GM11168 (cell line): ENCODE measurements around the gene SLC2A4RG.

Experiments used
- in situ Hi-C: fragments of 300-500 bp; cut with MboI; formaldehyde crosslinking; loops from one replicate; pipeline ENCODE4 v1.12.0; 2022; ENCODE audit warnings: low sequenced_read_pairs; ENCODE audit not compliant: unreplicated experiment

Gene SLC2A4RG, protein sequence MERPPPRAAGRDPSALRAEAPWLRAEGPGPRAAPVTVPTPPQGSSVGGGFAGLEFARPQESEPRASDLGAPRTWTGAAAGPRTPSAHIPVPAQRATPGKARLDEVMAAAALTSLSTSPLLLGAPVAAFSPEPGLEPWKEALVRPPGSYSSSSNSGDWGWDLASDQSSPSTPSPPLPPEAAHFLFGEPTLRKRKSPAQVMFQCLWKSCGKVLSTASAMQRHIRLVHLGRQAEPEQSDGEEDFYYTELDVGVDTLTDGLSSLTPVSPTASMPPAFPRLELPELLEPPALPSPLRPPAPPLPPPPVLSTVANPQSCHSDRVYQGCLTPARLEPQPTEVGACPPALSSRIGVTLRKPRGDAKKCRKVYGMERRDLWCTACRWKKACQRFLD

DNA sequence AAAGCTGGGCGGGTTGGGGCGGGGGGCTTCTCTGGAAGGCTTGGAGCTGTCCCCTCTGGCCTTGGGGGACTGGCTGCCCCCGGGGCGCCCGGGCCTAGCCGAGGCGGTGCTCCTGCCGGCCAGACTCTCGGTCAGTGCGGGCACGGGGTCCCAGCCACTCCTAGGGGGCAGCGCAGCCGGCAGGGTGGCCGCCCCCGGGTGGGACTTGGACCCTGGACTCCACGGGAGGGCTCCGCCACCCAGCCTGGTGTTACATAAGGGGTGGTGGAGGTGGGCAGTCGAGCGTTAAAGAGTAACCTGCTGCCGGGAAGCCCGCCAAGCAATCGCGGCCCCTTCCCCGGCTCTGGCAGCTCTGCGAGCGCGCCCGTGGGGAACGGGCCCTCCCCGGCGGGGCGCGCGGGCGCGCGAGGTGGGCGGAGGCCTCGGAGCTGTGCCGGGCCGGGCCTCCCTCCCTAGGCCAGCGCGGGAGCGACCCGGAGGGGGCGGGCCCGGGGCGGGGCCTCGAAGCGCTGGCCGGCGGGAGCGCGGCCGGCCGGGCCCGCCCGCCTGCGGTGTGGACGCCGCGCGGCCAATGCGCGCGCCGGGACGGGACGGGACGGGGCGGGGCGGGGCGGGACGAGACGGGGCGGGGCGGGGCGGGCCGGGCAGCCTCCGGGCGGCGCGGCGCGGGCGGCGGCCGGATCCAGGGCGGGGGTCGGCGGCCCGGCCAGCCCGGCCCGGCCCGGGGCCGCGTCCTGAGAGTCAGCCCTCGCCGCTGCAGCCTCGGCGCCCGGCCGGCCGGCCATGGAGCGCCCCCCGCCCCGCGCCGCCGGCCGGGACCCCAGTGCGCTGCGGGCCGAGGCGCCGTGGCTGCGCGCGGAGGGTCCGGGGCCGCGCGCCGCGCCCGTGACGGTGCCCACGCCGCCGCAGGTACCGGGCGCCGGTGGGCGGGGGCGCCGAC, at the start of gene SLC2A4RG:
TSS of gene SLC2A4RG (plus strand) at position 647 of the 940 bp plus-strand sequence. CDS start at position 784, 137 bp downstream.
- in situ Hi-C loops: no loop called here

DNA sequence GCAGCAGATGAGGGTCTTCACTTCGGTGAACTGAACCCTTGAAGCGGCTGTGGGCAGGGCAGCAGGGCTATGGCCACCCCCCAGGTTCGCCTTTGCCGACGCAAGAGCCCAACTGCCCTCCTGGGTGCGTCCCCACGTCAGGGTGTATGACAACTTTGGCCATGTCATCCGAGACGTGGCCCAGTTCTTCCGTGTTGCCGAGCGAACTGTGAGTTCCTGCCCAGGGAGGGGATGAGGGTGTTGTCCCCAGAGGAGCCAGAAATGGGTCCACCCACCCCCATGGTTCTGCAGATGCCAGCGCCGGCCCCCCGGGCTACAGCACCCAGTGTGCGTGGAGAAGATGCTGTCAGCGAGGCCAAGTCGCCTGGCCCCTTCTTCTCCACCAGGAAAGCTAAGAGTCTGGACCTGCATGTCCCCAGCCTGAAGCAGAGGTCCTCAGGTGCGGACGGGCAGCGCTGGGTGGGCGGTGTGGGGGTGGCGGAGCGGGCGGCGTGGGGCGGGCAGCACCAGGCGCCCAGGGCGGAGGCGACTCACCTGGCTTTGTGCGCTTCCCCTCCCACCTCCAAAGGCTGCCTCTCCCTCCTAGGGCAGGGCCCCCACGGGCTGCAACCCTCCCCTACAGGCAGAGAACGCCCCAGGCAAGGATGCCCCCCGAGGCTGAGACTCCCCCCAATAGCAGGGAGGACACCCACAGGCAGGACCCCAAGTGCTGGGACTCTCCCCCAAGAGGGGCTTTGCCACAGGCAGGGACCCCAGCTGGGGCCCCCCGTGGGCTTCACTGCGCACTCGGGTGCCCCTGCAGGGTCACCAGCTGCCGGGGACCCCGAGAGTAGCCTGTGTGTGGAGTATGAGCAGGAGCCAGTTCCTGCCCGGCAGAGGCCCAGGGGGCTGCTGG, 49.3 kb upstream of the SLC2A4RG start:
- in situ Hi-C loops: no loop called here

DNA sequence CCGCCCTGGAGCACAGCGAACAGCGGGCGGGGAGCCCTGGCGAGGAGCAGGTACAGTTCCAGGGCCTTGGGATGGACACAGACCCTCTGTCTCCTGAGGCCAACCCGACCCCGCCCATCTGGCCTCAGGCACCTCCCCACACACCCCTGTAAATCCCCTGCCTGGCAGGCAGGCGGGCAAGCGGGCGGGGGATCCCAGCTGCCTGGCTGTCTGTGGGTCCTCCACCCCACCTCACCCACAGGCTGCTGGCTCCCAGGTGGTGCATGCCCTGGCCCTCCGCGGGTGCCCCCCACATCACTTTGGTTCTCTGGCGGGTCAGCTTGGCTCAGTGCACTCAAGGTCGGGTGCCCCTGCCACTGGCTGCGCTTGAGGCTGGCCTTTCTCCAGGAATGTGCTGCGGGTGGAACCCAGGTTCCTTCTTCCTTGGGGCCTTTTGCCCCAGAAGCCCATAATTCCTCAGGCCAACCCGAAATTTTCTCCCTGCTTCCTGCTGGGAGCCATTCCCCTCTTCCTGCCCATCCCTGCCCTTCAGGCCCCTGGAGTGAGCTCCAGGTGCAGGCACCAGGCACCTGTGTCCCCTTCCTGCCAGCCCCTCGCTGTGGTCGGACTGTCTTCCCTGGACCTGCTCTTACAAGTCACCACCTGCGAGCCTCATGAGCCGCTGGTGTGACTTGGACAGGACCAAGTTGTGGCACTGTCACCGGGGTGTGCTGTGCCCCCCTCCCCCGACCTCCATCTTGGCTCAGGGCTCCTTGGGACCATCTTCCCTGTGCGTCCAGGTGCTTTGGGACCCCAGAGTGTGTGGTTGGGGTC, 48.5 kb upstream of the SLC2A4RG start:
- in situ Hi-C loops: no loop called here

DNA sequence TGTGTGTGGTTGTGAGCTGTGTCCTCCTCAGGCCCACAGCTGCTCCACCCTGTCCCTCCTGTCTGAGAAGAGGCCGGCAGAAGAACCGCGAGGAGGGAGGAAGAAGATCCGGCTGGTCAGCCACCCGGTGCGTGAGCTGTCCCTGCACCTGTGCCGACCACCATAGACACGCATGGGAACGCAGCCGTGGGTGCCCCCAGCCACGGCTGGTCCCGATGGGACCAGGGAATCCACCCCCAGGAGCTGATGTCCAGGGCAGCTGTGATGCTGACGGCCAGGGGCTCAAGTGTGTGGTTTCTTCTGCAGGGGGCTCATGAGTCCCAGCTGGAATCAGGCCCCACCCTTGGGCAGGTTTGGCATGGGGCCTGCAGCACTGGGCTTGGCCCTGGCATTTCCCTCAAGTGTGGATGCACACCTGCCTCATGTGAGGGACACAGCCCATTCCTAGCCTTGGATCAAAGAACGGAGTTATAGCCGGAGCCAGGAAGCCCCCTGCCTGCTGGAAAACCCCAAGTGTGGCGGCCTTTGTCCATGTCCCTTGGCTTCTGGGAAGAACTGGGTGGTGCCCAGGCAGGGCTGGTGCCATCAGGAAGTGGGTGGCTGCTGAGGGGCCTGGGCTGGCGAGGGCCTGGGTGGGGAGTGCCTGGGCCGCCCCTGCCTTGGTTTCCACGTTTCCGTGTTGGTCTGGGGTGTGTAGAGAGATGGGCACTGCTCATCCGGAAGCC, 47.7 kb upstream of the SLC2A4RG start:
- in situ Hi-C loops: no loop called here

- in situ Hi-C loops: no loop called here
Measured at GRCh38 chr20:63692436-63693082, 47.0 kb upstream of the SLC2A4RG start.

DNA sequence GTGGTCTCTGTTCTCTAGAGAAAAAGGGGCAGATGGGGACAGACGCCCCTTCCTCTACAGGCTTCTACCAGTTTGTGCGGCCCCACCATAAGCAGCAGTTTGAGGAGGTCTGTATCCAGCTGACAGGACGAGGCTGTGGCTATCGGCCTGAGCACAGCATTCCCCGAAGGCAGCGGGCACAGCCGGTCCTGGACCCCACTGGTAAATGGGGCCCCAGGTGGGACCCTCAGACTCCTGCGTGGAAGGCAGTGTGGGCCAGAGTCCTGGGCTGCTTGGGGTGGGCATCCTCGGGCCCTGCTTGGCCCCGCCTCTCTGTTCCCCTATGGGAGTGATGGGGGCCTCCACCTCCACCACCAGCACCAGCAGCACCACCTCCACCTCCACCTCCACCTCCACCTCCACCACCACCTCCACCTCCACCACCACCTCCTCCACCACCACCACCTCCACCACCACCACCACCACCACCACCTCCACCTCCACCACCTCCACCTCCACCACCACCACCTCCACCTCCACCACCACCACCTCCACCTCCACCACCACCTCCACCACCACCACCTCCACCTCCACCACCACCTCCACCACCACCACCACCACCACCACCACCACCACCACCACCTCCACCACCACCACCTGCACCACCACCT, 46.4 kb upstream of the SLC2A4RG start:
- in situ Hi-C loops: no loop called here

DNA sequence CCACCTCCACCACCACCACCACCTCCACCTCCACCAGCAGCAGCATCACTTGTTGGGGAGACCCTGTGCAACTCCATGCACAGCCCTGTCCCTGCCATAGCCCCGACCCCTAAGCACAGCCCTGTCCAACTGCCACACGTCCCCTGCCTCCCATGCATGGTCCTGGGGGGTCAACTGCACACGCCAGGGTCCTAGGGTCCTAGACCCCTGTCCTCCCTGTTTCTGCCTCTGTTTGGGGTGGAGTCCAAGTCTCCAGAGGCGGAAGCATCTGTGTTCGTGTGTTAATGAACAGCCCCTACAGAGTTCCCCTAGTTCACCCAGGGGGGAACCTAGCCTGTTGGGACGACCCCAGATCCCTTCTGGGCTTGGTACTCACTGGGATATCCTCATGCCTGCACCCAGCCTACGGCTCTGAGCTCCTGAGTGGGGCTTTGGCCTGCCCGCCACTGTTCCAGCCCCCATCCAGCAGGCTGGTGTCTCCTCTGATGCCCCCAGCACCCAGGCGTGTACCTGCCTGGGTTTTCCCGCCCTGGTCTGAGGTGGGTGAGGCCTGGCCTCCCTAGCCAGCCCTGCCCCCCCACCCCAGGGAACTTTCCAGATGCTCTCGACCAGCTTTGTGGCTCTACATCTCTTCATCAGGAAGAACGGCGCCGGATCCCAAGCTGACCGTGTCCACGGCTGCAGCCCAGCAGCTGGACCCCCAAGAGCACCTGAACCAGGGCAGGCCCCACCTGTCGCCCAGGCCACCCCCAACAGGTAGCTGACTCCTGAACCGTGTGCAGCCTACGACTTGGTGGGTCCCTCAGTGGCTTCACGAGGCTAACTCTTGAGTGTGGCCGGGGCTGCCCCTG, 45.6 kb upstream of the SLC2A4RG start:
- in situ Hi-C loops: no loop called here

GRCh38 chr20:63694584-63695423, 44.8 kb upstream of the SLC2A4RG start:
- in situ Hi-C loops: no loop called here

GRCh38 chr20:63695424-63696305, 43.9 kb upstream of the SLC2A4RG start:
- in situ Hi-C loops: no loop called here

- in situ Hi-C loops: no loop called here
Measured at GRCh38 chr20:63696306-63696627, 43.3 kb upstream of the SLC2A4RG start.

DNA sequence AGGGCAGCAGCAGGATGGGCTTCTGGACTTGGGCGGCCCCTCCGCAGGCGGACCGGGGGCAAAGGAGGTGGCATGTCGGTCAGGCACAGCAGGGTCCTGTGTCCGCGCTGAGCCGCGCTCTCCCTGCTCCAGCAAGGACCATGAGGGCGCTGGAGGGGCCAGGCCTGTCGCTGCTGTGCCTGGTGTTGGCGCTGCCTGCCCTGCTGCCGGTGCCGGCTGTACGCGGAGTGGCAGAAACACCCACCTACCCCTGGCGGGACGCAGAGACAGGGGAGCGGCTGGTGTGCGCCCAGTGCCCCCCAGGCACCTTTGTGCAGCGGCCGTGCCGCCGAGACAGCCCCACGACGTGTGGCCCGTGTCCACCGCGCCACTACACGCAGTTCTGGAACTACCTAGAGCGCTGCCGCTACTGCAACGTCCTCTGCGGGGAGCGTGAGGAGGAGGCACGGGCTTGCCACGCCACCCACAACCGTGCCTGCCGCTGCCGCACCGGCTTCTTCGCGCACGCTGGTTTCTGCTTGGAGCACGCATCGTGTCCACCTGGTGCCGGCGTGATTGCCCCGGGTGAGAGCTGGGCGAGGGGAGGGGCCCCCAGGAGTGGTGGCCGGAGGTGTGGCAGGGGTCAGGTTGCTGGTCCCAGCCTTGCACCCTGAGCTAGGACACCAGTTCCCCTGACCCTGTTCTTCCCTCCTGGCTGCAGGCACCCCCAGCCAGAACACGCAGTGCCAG, 42.8 kb upstream of the SLC2A4RG start, which contains the start of gene TNFRSF6B:
TSS of gene TNFRSF6B (plus strand) at position 25 of the 729 bp plus-strand sequence. CDS start at position 141, 116 bp downstream.
- in situ Hi-C loops: no loop called here

GRCh38 chr20:63697357-63697867, 42.2 kb upstream of the SLC2A4RG start:
- in situ Hi-C loops: no loop called here

GRCh38 chr20:63697868-63698545, 41.6 kb upstream of the SLC2A4RG start:
- in situ Hi-C loops: no loop called here
